GM10266 (cell line): ENCODE data around the gene EEF1AKMT2.

Source experiments
- DNase-seq: peaks from one replicate; pipeline ENCODE4 v3.0.0; 2012; ENCODE audit errors: extremely low spot score
- TF ChIP-seq, protein P1 (sequence below): IDR thresholded peaks from 2 replicates; pipeline ENCODE4 v1.5.1; 2012; ENCODE audit warnings: mild to moderate bottlenecking, low read depth; ENCODE audit not compliant: control insufficient read depth, insufficient read depth; ENCODE audit errors: missing control alignments

The EEF1AKMT2 gene

DNA sequence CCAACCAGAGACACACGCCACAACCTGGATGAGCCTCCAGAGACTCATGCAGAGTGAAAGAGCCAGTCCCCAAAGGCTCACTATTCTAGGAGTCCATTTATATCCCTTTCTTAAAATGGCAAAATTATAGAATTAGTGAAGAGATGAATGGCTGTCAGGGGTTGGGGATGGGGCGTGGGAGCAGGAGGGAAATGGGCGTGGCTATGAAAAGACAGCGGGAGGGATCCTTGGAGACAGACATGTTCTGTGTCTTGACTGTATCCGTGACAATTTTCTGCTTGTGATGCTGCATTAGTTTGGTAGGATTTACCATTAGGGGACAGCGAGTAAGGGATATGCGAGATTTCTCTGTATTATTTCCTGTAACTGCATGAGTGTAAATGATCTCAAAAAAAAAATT is 80.5 kb downstream of the EEF1AKMT2 start:
- TF ChIP-seq, protein P1, sequence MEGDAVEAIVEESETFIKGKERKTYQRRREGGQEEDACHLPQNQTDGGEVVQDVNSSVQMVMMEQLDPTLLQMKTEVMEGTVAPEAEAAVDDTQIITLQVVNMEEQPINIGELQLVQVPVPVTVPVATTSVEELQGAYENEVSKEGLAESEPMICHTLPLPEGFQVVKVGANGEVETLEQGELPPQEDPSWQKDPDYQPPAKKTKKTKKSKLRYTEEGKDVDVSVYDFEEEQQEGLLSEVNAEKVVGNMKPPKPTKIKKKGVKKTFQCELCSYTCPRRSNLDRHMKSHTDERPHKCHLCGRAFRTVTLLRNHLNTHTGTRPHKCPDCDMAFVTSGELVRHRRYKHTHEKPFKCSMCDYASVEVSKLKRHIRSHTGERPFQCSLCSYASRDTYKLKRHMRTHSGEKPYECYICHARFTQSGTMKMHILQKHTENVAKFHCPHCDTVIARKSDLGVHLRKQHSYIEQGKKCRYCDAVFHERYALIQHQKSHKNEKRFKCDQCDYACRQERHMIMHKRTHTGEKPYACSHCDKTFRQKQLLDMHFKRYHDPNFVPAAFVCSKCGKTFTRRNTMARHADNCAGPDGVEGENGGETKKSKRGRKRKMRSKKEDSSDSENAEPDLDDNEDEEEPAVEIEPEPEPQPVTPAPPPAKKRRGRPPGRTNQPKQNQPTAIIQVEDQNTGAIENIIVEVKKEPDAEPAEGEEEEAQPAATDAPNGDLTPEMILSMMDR = no peak

DNA sequence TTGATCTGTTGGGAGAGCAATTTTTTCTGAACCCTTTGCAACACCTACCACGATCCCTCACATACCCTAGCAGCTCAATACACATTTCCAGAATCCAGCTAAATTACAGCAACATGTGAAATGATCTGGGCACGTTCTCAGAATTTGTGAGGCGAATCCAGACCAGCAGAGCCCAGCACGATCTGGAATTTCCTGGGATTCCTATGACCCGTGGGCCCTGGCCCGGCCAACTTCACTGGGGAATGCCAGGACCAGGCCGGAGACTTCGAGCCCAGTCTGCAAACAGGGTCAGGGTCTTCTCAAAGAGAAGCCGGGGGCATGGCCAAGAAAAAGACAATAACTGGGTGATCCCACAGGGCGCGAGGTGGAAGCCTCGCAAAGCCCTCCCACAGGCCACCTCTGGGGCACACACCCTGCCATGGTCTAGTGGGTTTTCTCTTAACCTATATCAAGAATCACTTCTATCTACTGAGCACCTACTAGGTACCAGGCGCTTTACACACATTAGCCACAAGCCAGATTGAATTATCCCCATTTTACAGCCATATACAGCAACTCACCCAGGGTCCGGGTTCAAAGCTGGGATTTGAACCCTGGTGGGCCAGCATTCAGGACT is 81.3 kb downstream of the EEF1AKMT2 start:
- TF ChIP-seq, protein P1 = no peak
- no peak for DNase-seq

More for the DNA sequence above, 80.5 kb downstream of the EEF1AKMT2 start:
- DNase-seq = no peak

DNA sequence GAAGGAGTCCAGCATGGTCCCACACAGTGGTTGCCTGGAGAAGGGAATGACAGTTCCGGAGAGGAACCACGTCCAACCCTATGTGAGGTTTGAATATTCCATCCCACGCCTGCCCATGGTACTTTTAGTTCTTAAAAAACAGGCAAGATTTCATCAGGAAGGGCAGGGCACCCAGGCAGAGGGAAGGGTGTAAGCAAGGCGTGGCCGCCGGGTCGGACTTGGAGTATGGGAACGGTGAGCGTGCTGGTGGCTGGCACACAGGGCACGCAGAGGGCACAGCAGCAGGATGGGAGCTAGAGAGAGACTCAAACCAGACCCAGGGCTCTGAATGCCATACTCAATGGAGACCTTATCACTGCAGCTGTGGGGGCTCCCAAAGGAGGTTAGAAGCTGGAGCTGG is 81.8 kb downstream of the EEF1AKMT2 start:
- TF ChIP-seq, protein P1 = no peak
- no peak for DNase-seq

DNA sequence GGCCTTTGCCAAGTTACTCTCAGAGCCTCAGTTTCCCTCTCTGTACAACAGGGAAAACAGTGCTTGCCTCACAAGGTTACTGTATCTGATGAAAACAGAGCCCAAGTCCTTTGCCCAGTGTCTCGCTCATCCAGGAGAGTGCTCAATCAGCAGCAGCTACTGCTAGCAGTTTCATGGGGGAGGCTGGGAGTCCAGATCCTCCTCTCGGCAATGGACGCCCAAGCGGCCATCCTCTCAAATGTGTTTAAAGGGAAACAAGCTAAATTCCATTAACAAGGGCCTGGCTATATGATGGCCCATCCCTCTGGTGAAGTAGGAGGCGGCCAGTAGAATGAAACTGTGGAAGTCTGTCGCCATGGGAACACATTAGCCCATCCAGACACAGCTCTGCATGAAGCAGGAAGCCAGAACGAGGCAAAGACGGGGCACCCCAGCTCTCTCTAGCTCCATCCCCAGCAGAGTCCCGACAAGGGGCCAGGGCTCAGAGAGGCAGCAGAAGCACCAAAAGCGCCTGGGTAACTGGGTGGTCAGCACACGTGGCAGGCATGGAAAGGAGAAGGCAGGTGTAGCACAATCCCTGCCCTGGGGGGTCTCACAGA is 82.7 kb downstream of the EEF1AKMT2 start:
- no peak for DNase-seq
- TF ChIP-seq, protein P1 = no peak

DNA sequence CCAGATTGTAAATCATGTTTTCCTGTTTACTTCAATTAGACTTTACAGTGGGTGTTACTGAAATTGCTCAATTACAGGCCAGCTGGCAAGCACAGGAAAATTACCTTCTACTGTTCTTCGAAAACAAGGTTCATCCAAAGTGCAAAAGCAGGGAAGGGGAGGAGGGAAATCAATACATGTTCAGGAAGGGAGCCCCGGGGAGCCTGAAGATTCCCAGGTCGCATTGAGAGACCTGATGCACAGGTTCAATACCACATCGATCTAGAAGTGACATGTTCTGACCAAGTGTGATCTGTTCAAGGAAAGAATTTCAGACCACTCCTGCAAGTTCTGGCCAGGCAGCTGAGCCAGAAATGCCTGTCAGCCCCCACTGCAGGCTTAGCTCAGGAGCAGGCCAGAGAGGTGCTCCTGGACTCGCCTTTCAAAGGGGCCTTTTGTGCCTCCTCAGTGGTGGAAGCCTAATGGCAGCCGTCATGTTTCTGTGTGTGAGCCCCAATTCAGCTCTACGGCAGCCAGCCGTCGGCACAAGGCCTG is 83.4 kb downstream of the EEF1AKMT2 start:
- DNase-seq = no peak

More for the DNA sequence above, 83.4 kb downstream of the EEF1AKMT2 start:
- TF ChIP-seq, protein P1 = no peak
